Sigmoid colon (tissue), 4 donors: ENCODE results near the gene CUX1.
"Not testable (repeated sequence)": the region's sequence is repeated elsewhere in the genome, so short reads cannot be mapped to it uniquely, and the experiment has no call there.

Experiments used
- CTCF ChIP-seq, 4 experiments: fragments of 450-650 bp in 3 of 4; fragments of 200-600 bp in 1 of 4; IDR thresholded peaks; one replicate each; pipeline ENCODE4 v1.5.1; 2016 to 2019; ENCODE audit warnings: antibody characterized with exemption in 4 of 4, mild to moderate bottlenecking in 3 of 4, moderate library complexity in 2 of 4
- EP300 ChIP-seq, 4 donors: sonication (generic); formaldehyde crosslinking; IDR thresholded peaks; one replicate each; pipeline ENCODE4 v1.6.1; 2017; ENCODE audit warnings: antibody characterized with exemption in 4 of 4
- POLR2A ChIP-seq, 2 donors: fragments of 450-650 bp; IDR thresholded peaks; one replicate each; pipeline ENCODE4 v1.6.1; 2016; ENCODE audit warnings: antibody characterized with exemption in 2 of 2, mild to moderate bottlenecking in 2 of 2, moderate library complexity in 2 of 2
- POLR2AphosphoS5 ChIP-seq, 4 donors: sonication (generic); formaldehyde crosslinking; IDR thresholded peaks; one replicate each; pipeline ENCODE4 v1.6.1; 2017; ENCODE audit warnings: antibody characterized with exemption in 4 of 4

DNA sequence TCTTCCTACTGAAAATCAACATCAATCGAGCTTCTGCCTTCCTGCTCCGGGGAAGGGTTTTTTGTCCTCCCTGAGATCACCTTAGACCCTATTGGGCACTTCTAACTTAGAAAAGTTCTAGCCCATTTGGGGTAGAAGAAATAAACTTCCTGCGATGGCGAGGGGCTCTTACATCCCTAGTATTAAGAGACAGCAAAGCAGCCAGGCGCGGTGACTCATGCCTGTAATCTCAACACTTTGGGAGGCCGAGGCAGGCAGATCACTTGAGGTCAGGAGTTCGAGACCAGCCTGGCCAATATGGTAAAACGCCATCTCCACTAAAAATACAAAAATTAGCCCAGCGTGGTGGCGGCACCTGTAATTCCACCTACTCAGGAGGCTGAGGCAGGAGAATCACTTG is 507.7 kb downstream of the CUX1 start:
- TF ChIP-seq CTCF, POLR2A, EP300, POLR2AphosphoS5 (IDR thresholded peaks at IDR 0.05): not testable (repeated sequence)
